GM21367 (cell line): ENCODE measurements around the gene TMTC2.

ENCODE experiments used
- ATAC-seq: cut with Tn5 transposase; IDR thresholded peaks from one replicate; pipeline ENCODE4 v1.9.1; 2021; ENCODE audit not compliant: unreplicated experiment

Gene TMTC2

GRCh38 chr12:82675246-82675645 is 11.5 kb upstream of the TMTC2 start:
- ATAC-seq = no peak

DNA sequence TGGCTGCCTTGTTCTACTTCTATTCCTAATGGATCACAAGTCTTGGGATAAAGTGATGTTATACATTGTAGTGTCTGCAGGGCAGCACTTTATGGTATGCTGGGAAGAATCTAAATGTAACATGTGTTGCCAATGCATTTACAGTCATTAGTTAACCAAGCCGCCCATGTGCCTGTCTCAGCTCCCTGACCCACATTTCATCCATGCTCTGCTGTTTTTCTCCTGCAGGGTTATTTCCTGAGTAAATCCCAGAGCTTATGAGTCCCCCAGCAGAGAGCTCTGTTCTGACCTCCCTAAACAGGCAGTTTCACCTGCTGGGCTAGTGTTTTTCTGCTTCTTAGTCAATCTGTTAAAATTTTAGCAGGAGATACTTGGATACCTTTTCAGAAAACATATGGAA is 4.4 kb upstream of the TMTC2 start:
- ATAC-seq = no peak

GRCh38 chr12:82682851-82683261 is 3.9 kb upstream of the TMTC2 start:
- ATAC-seq = no peak

- ATAC-seq = peak; percentile 68
Observed at GRCh38 chr12:82685790-82686167, 927 bp upstream of the TMTC2 start.

- ATAC-seq = peak; percentile 28
Observed at GRCh38 chr12:82687021-82688011, 610 bp downstream of the TMTC2 start.

GRCh38 chr12:82688035-82688501 is 1.4 kb downstream of the TMTC2 start:
- no peak for ATAC-seq

GRCh38 chr12:82688596-82688995 is 1.9 kb downstream of the TMTC2 start:
- no peak for ATAC-seq

DNA sequence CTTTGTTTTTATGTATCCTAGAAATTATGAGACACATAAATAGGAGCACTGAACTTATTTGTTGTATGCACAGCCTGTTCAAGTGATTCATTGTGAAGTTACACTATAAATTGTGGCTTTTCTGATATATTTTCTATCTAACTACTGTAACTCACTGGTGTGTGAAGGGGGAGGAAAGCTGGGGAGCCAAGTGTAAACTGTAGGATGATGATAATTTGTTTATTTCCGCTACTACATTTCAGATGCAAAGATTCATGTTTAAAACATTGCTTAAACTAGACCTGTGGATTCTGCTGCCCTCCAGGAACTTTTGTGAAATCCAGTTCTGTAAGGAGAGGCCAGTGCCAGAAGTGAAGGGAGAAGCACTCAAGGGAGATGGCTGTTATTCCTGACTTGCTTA is 3.3 kb downstream of the TMTC2 start:
- no peak for ATAC-seq

GRCh38 chr12:82691513-82691912 is 4.8 kb downstream of the TMTC2 start:
- no peak for ATAC-seq

DNA sequence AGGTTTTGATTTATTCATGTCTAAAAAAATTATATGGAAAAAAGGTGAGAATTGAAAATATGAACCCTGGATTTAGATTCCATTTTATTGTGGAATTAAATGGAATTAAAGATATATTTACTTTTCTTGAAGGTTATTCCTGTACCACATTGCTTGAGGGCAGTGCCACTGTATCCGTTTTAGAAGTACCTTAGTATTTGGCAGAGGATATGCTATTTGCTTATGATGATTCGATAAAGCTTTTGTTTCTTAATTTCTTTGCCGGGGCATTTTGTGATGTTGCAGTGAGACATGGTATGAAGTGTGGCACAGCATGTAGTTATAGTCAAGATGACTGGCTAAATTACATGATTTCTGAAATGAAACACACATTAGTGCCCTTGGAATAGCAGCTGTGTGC is 7.6 kb downstream of the TMTC2 start:
- no peak for ATAC-seq

- no peak for ATAC-seq
Observed at GRCh38 chr12:82694970-82695369, 8.3 kb downstream of the TMTC2 start.

DNA sequence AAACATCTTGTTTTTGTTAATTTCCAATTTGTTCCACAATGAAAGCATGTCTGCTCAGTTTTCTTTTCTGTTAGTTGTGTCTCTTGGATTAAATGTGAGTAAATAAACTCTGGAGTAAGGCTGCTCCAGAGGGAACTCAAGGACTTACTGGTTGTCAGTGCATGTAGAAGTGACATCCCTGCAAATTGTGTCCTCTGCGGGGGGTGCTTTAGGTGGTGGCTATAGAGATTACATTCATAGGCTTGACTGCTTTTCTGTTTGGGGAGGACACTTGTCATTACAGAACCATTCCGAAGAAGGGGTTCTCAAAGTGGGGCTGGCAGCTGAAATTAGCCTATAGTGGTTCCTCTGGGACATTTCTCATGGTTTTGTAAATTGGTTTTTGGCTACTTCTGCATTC is 8.8 kb downstream of the TMTC2 start:
- ATAC-seq = no peak

DNA sequence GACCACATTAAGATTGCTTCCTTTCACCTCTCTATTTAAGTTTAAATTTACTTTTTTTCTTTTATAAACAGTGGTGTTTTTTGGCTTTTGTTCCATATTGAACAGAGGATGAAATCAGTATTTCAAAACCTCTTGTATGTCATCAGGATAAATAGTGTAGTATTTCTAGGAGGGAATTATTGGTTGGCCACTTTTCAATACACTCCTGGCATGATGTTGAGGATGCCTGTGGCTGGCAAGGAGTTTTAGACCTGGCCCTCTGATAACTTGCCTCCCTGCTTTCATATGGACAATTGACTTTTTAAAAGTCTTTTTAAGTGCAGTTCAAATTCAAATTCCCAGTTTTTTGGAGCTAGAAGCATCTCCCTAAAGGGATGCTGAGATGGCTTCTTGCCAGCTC is 9.8 kb downstream of the TMTC2 start:
- ATAC-seq = no peak

- no peak for ATAC-seq
Observed at GRCh38 chr12:82698708-82699564, 12.2 kb downstream of the TMTC2 start.

DNA sequence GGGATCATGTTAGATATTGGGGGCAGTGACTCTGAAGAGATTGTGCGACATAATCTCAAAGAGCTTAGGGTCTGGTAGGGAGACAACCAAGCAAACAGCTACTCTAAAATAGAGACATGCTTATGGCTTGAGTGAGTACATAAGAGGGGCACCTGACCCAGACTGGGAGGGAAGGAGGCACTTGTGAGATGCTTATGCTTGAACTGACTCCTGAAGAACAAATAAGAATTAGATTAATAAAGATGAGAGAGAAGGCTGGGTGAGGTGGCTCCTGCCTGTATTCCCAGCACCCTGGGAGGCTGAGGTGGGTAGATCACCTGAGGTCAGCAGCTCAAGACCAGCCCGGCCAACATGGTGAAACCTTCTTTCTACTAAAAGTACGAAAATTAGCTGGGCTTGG is 19.1 kb downstream of the TMTC2 start:
- ATAC-seq = no peak

GRCh38 chr12:82708061-82708879 is 21.6 kb downstream of the TMTC2 start:
- no peak for ATAC-seq

DNA sequence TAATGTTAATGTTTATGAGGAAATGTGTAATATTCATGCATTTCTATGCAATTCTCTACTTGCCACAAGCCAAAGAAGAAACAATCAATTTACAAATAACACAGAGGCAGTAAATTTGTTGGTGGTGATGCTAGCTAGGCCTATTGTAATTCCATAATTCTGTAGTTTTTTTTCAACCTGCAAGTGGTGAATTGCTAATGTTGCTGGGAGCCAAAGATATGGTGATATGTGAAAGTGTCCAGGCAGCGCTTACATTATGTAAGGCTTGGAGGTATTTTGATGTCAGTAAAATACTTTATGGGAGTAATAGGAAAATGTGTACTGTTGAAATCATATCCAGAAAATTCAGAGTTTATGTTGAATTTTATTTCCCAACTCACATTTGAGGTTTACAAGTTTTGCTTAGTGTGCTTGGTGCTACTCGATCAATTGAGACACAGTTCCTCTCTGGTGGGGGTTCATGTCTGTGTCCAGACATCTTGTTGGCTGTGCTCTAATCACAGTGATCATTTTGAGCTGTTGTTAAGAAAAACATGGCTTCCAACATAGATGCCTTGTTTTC is 23.2 kb downstream of the TMTC2 start:
- ATAC-seq = no peak

GRCh38 chr12:82710741-82711140 is 24.0 kb downstream of the TMTC2 start:
- no peak for ATAC-seq

GRCh38 chr12:82714427-82714826 is 27.7 kb downstream of the TMTC2 start:
- no peak for ATAC-seq

- ATAC-seq = no peak
Observed at GRCh38 chr12:82721726-82722125, 35.0 kb downstream of the TMTC2 start.

DNA sequence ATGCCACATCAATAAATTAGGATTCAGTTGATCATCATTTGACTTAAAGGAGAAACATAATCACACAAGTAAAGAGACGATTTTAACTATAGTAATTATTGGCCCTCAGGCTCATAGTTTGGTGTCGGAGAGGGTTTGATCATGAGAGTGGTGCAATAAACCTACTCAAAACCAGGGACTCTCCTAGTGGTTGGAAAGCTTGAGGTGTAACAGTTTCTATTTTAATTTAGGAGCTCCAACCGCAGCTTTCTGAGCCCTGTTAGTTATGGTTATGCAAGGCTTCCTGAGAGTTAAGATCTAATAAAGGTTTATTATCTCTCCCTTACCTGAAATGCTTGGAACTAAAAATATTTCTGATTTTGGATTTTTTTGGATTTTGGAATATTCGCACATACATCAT is 36.4 kb downstream of the TMTC2 start:
- ATAC-seq = no peak
